Stimulated activated CD4-positive, alpha-beta T cell treated with anti-CD3 and anti-CD28 coated beads, Interleukin-1b, Interleukin-23, amount 100 ng/mL, for 1 hour (primary cell): Measurements from ENCODE around the gene NXN.
"Not testable (repeated sequence)": the region's sequence is repeated elsewhere in the genome, so short reads cannot be mapped to it uniquely, and the experiment has no call there.

Experiments used
- DNase-seq, 2 donors: peaks; one replicate each; pipeline ENCODE4 v3.0.0-alpha.2; 2020; ENCODE audit warnings: low read depth in 2 of 2

The NXN gene

GRCh38 chr17:917941-918740 is 61.4 kb downstream of the NXN start:
- DNase-seq = no peak

- DNase-seq = no peak
Observed at GRCh38 chr17:917391-917811, 62.2 kb downstream of the NXN start.

GRCh38 chr17:916315-916714 is 63.3 kb downstream of the NXN start:
- no peak for DNase-seq

GRCh38 chr17:915538-916201 is 63.9 kb downstream of the NXN start:
- DNase-seq = no peak

GRCh38 chr17:914561-914960 is 65.0 kb downstream of the NXN start:
- no peak for DNase-seq

- DNase-seq = no peak
Observed at GRCh38 chr17:913207-913606, 66.4 kb downstream of the NXN start.

GRCh38 chr17:909642-910323 is 69.8 kb downstream of the NXN start:
- no peak for DNase-seq

- no peak for DNase-seq
Observed at GRCh38 chr17:907725-908124, 71.9 kb downstream of the NXN start.

GRCh38 chr17:905708-906107 is 73.9 kb downstream of the NXN start:
- DNase-seq = not testable (repeated sequence)

- no peak for DNase-seq
Observed at GRCh38 chr17:903691-904481, 75.7 kb downstream of the NXN start.

GRCh38 chr17:902463-902862 is 77.1 kb downstream of the NXN start:
- no peak for DNase-seq

GRCh38 chr17:901964-902363 is 77.6 kb downstream of the NXN start:
- DNase-seq = no peak

GRCh38 chr17:901191-901950 is 78.2 kb downstream of the NXN start:
- no peak for DNase-seq

GRCh38 chr17:900336-900934 is 79.1 kb downstream of the NXN start:
- no peak for DNase-seq

- no peak for DNase-seq
Observed at GRCh38 chr17:897970-898619, 81.5 kb downstream of the NXN start.

- no peak for DNase-seq
Observed at GRCh38 chr17:896953-897661, 82.5 kb downstream of the NXN start.

GRCh38 chr17:896454-896853 is 83.1 kb downstream of the NXN start:
- no peak for DNase-seq

GRCh38 chr17:892958-893357 is 86.6 kb downstream of the NXN start:
- DNase-seq = no peak

GRCh38 chr17:888998-889441 is 90.6 kb downstream of the NXN start:
- no peak for DNase-seq
